GM21576 (cell line): ENCODE measurements around the gene CCDC116.
"Not testable (repeated sequence)": the region's sequence is repeated elsewhere in the genome, so short reads cannot be mapped to it uniquely, and the experiment has no call there.

Experiments
- ATAC-seq: cut with Tn5 transposase; IDR thresholded peaks from one replicate; pipeline ENCODE4 v1.9.1; 2021; ENCODE audit warnings: mild to moderate bottlenecking, moderate library complexity; ENCODE audit not compliant: unreplicated experiment

The CCDC116 gene

DNA sequence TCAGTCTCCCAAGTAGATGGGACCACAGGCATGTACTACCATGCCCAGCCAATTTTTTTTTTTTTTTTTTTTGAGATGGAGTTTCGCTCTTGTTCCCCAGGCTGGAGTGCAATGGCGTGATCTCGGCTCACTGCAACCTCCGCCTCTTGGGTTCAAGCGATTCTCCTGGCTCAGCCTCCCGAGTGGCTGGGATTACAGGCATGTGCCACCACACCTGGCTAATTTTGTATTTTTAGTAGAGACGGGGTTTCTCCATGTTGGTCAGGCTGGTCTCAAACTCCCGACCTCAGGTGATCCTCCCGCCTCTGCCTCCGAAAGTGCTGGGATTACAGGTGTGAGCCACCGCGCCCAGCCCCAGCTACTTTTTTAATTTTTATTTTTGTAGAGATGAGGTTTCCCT, 46.3 kb downstream of the CCDC116 start:
- not testable (repeated sequence) for ATAC-seq

GRCh38 chr22:21679383-21679782, 46.8 kb downstream of the CCDC116 start:
- no peak for ATAC-seq

DNA sequence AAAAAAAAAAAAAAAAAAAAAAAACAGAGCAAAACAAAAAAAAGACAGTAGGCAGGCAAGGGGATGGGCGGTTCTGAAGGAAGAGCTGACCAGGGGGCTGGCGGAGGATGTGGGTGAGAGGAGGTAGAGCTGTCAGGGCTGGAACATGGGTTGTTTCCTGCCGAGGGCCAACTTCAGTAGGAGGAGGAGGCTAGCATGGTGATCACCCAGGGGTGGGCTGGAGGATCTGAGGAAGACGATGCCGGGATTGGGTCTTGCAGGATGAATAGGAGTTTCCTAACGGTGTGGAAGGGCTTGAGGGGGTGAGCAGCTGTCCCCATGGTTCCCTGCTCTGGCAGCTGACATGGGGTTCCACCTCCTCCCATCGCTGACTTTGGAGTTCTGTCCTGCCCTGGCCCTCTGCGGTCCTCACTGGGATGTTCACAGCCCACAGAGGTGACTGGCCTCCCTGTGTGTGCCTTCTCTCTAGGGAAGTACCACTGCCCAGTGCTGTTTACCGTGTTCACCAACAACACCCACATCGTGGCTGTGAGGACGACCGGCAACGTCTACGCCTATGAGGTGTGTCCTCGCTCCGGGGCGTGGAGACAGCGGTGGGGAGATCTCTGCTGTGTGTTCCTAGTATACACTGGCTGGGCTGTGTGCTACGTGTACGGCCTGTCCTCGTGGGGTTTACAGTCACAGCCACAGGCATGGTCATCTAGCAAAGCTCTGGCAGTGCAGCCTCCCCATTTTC, 48.4 kb downstream of the CCDC116 start:
- ATAC-seq = no peak

GRCh38 chr22:21681566-21682370, 49.2 kb downstream of the CCDC116 start:
- no peak for ATAC-seq

GRCh38 chr22:21682385-21683175, 50.0 kb downstream of the CCDC116 start:
- ATAC-seq = no peak

GRCh38 chr22:21683401-21683811, 50.8 kb downstream of the CCDC116 start:
- no peak for ATAC-seq

DNA sequence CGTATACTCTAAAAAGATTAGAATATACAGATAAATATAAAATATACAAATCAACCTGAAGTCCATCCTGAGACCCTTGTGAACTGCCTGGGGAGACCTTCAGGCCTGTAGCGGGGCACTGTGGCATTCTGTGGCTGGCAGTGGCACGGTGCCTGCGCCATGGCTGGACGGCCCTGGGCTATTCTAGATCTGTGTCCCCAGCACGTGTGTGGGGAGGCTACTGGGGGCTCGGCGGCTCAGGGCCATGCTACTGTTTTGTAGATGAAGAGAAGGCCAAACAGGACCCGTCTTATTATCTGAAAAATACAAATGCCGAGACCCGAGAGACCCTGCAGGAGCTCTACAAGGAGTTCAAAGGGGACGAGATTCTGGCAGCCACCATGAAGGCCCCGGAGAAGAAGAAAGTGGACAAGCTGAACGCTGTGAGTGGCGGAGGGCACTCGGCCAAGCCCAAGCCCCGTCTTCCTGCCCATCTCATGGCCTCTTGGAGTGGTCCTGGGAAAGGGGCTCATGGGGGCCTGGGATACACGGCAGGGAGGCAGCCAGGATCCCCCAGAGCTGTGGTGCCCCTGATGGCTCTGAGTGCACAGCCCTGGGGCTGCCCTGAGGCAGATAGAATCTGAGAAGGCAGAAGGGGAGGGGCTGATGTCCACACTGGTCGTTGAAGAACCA, 52.1 kb downstream of the CCDC116 start:
- no peak for ATAC-seq

DNA sequence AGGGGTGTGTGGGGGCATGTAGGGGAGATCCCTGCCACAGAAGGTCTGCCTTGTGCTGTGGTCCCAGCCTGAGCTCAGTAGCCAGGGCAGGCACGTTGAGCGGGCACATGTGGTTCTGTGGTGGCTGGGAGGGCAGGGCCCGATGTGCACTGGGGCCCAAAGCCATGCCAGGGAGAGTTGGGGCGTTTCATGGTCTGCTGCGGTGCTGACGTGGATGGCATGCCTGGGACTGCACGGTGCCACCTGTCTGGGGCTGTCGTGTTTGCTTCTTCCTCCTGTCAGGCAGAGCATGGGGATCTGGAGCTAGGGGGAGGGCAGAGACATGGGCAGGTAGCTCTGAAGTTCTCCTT, 52.6 kb downstream of the CCDC116 start:
- no peak for ATAC-seq

- no peak for ATAC-seq
Observed at GRCh38 chr22:21686193-21686608, 53.6 kb downstream of the CCDC116 start.
